HL-60 (cell line): Measurements from ENCODE around the gene WDR47.

Experiments
- POLR2AphosphoS5 ChIP-seq: IDR thresholded peaks from 2 replicates; pipeline ENCODE4 v1.6.1; 2012; ENCODE audit warnings: low read depth
- TF ChIP-seq, protein P1 (sequence below): IDR thresholded peaks from one replicate; pipeline ENCODE4 v1.5.1; 2011; ENCODE audit warnings: low read length, control low read depth, inconsistent platforms; ENCODE audit not compliant: insufficient read depth

DNA sequence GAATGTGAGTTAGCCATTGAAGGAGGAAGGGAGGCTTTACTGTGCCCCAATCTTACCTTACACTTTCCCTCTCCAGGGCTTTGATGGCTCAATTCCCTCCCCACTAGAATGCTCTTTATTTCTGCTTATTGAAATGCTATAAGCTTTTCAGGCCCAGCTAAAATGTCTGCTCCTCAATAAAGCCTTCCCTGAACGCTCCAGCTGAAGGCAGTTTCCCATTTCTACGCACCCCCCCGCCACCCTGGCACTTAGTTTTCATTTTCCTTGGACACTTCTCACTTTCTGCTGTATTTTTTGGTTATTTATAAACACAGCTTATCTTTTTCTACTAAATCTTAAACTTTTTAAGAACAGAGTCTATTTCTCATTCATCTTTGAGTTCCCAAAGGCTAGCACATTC is 41.6 kb upstream of the WDR47 start:
- TF ChIP-seq, protein P1, sequence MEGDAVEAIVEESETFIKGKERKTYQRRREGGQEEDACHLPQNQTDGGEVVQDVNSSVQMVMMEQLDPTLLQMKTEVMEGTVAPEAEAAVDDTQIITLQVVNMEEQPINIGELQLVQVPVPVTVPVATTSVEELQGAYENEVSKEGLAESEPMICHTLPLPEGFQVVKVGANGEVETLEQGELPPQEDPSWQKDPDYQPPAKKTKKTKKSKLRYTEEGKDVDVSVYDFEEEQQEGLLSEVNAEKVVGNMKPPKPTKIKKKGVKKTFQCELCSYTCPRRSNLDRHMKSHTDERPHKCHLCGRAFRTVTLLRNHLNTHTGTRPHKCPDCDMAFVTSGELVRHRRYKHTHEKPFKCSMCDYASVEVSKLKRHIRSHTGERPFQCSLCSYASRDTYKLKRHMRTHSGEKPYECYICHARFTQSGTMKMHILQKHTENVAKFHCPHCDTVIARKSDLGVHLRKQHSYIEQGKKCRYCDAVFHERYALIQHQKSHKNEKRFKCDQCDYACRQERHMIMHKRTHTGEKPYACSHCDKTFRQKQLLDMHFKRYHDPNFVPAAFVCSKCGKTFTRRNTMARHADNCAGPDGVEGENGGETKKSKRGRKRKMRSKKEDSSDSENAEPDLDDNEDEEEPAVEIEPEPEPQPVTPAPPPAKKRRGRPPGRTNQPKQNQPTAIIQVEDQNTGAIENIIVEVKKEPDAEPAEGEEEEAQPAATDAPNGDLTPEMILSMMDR, result no peak
- no peak for TF ChIP-seq POLR2AphosphoS5
